Liver (tissue), 2 donors: Measurements from ENCODE around the gene TLR9.
A peak's percentile ranks its signal among the peaks of the same experiment; 100 is the strongest.

ENCODE experiments used
- FOXA2 ChIP-seq: IDR thresholded peaks from 2 replicates; pipeline ENCODE4 v1.6.1; 2016; ENCODE audit warnings: antibody characterized with exemption
- RAD21 ChIP-seq, 2 donors: IDR thresholded peaks; 2 replicates each; pipeline ENCODE4 v1.6.1; 2016; ENCODE audit warnings: antibody characterized with exemption in 2 of 2, mild to moderate bottlenecking in 2 of 2
- donor health status: healthy.

GRCh38 chr3:52233108-52233591 lies 7.7 kb upstream of the TLR9 start:
- TF ChIP-seq FOXA2, result peak; percentile 79
- no peak for TF ChIP-seq RAD21 (IDR thresholded peaks at IDR 0.05)
